Uterus (tissue), 2 donors: ENCODE measurements around the gene ARL5A.

Experiments
- POLR2A ChIP-seq, 2 donors: fragments of 450-650 bp; IDR thresholded peaks; one replicate each; pipeline ENCODE4 v1.6.1; 2016; ENCODE audit warnings: antibody characterized with exemption in 2 of 2, mild to moderate bottlenecking in 1 of 2, moderate library complexity in 1 of 2
- TF ChIP-seq, protein P1 (sequence below), 4 experiments: fragments of 200-600 bp in 2 of 4; fragments of 450-650 bp in 2 of 4; sonication (generic) in 2 of 4; IDR thresholded peaks; one replicate each; pipeline ENCODE4 v1.5.1; 2016 to 2019; ENCODE audit warnings: antibody characterized with exemption in 4 of 4, mild to moderate bottlenecking in 2 of 4, moderate library complexity in 1 of 4

GRCh38 chr2:151786483-151786882 is 41.7 kb downstream of the ARL5A start:
- no peak for TF ChIP-seq POLR2A (IDR thresholded peaks at IDR 0.05)
- TF ChIP-seq, protein P1, sequence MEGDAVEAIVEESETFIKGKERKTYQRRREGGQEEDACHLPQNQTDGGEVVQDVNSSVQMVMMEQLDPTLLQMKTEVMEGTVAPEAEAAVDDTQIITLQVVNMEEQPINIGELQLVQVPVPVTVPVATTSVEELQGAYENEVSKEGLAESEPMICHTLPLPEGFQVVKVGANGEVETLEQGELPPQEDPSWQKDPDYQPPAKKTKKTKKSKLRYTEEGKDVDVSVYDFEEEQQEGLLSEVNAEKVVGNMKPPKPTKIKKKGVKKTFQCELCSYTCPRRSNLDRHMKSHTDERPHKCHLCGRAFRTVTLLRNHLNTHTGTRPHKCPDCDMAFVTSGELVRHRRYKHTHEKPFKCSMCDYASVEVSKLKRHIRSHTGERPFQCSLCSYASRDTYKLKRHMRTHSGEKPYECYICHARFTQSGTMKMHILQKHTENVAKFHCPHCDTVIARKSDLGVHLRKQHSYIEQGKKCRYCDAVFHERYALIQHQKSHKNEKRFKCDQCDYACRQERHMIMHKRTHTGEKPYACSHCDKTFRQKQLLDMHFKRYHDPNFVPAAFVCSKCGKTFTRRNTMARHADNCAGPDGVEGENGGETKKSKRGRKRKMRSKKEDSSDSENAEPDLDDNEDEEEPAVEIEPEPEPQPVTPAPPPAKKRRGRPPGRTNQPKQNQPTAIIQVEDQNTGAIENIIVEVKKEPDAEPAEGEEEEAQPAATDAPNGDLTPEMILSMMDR (IDR thresholded peaks at IDR 0.05): no peak
